OCI-LY3 (cell line): ENCODE results near the gene MTHFD1L.

Experiments used
- H2AFZ ChIP-seq: fragments of 200-600, 300-600 bp; shearing (Covaris generic); 2 replicates; pipeline ENCODE4 v1.6.0; 2014; ENCODE audit warnings: antibody characterized with exemption, low read depth, low read length
- H3K27ac ChIP-seq: fragments of 200-600, 300-600 bp; sonication (generic); 2 replicates; pipeline ENCODE4 v1.5.1; 2014; ENCODE audit warnings: mild to moderate bottlenecking, low read length, moderate library complexity, mixed read lengths
- H3K27me3 ChIP-seq: fragments of 200-600, 300-600 bp; sonication (generic); 2 replicates; pipeline ENCODE4 v1.6.1; 2014; ENCODE audit warnings: low read depth, low read length, mixed read lengths
- H3K36me3 ChIP-seq: fragments of 200-600, 300-600 bp; sonication (generic); replicated peaks from 2 replicates; pipeline ENCODE3; 2014; ENCODE audit warnings: low read depth, low read length, mixed read lengths
- H3K4me1 ChIP-seq: fragments of 300-600, 200-600 bp; sonication (generic); 2 replicates; pipeline ENCODE4 v1.6.1; 2014; ENCODE audit warnings: low read length, mixed read lengths
- H3K4me2 ChIP-seq: fragments of 200-600, 300-600 bp; sonication (generic); 2 replicates; pipeline ENCODE4 v1.6.1; 2014; ENCODE audit warnings: low read length, mixed read lengths
- H3K4me3 ChIP-seq: fragments of 300-600, 200-600 bp; sonication (generic); 2 replicates; pipeline ENCODE4 v1.5.1; 2014; ENCODE audit warnings: antibody characterized with exemption, mild to moderate bottlenecking, low read length, moderate library complexity
- H3K79me2 ChIP-seq: fragments of 300-600, 200-600 bp; shearing (Covaris generic); 2 replicates; pipeline ENCODE4 v1.6.1; 2014; ENCODE audit warnings: mild to moderate bottlenecking, low read length, mixed read lengths
- H3K9ac ChIP-seq: fragments of 300-600, 200-600 bp; shearing (Covaris generic); 2 replicates; pipeline ENCODE4 v1.6.0; 2014; ENCODE audit warnings: mild to moderate bottlenecking, low read length, moderate library complexity
- H3K9me3 ChIP-seq: fragments of 200-600, 300-600 bp; shearing (Covaris generic); 2 replicates; pipeline ENCODE4 v1.6.1; 2014; ENCODE audit warnings: low read length, mixed read lengths; ENCODE audit not compliant: insufficient read depth
- H4K20me1 ChIP-seq: fragments of 200-600, 300-600 bp; sonication (generic); 2 replicates; pipeline ENCODE4 v1.6.1; 2016; ENCODE audit warnings: low read length, mixed read lengths; ENCODE audit not compliant: insufficient read depth
- CTCF ChIP-seq: fragments of 200-600, 300-600 bp; sonication (generic); IDR thresholded peaks from 2 replicates; pipeline ENCODE4 v1.5.1; 2014; ENCODE audit warnings: antibody characterized with exemption, low read length, low read depth
- EZH2phosphoT487 ChIP-seq: fragments of 200-600 bp; shearing (Covaris generic); IDR thresholded peaks from 2 replicates; pipeline ENCODE4 v1.6.1; 2018; ENCODE audit warnings: antibody characterized with exemption, mixed run types, low read depth

Gene MTHFD1L

GRCh38 chr6:150937132-150937906, 71.8 kb downstream of the MTHFD1L start:
- H3K9me3 ChIP-seq, result no peaks in the 10 kb centered on the region
- no peaks in the 10 kb centered on the region for H4K20me1 ChIP-seq
- no peak overlapping the region for H2AFZ ChIP-seq
- H3K36me3 ChIP-seq, result peaks cover 3% of the 10 kb centered on the region
- no peaks in the 10 kb centered on the region for H3K27me3 ChIP-seq
- H3K9ac ChIP-seq, result no peak overlapping the region
- H3K4me3 ChIP-seq, result no peak overlapping the region
- no peaks in the 10 kb centered on the region for H3K4me1 ChIP-seq
- no peak overlapping the region for H3K4me2 ChIP-seq
- TF ChIP-seq CTCF (no peak), EZH2phosphoT487 (no peak)
- H3K27ac ChIP-seq, result no peak overlapping the region
- no peaks in the 10 kb centered on the region for H3K79me2 ChIP-seq

GRCh38 chr6:150939399-150939798, 73.9 kb downstream of the MTHFD1L start:
- Histone ChIP-seq H3K27me3 (no peaks in the 10 kb centered on the region), H2AFZ (no peak overlapping the region), H3K4me2 (no peak overlapping the region), H3K27ac (no peak overlapping the region), H3K9me3 (no peaks in the 10 kb centered on the region), H3K4me1 (no peaks in the 10 kb centered on the region), H3K36me3 (peaks cover 3% of the 10 kb centered on the region), H3K9ac (no peak overlapping the region), H3K4me3 (no peak overlapping the region), H4K20me1 (no peaks in the 10 kb centered on the region), H3K79me2 (no peaks in the 10 kb centered on the region)
- TF ChIP-seq CTCF, result no peak
- no peak for TF ChIP-seq EZH2phosphoT487

- Histone ChIP-seq H3K9me3 (no peaks in the 10 kb centered on the region), H3K36me3 (peaks cover 3% of the 10 kb centered on the region), H3K4me3 (no peak overlapping the region), H3K4me1 (no peaks in the 10 kb centered on the region), H2AFZ (no peak overlapping the region), H3K79me2 (no peaks in the 10 kb centered on the region), H4K20me1 (no peaks in the 10 kb centered on the region), H3K27me3 (no peaks in the 10 kb centered on the region), H3K9ac (no peak overlapping the region), H3K27ac (no peak overlapping the region), H3K4me2 (no peak overlapping the region)
- TF ChIP-seq CTCF (no peak), EZH2phosphoT487 (no peak)
Observed at GRCh38 chr6:150940941-150941340, 75.4 kb downstream of the MTHFD1L start.

GRCh38 chr6:150949526-150949925, 84.0 kb downstream of the MTHFD1L start:
- no peak overlapping the region for H3K4me3 ChIP-seq
- no peak overlapping the region for H3K4me2 ChIP-seq
- no peaks in the 10 kb centered on the region for H3K9me3 ChIP-seq
- no peak overlapping the region for H3K9ac ChIP-seq
- H3K27ac ChIP-seq, result no peak overlapping the region
- peaks cover 6% of the 10 kb centered on the region; the same call in 1 of the 2 replicates for H3K4me1 ChIP-seq
- H3K79me2 ChIP-seq, result no peaks in the 10 kb centered on the region
- H3K36me3 ChIP-seq, result peaks cover 7% of the 10 kb centered on the region
- H2AFZ ChIP-seq, result no peak overlapping the region
- H3K27me3 ChIP-seq, result no peaks in the 10 kb centered on the region
- TF ChIP-seq EZH2phosphoT487, result no peak
- TF ChIP-seq CTCF, result no peak
- no peaks in the 10 kb centered on the region for H4K20me1 ChIP-seq
